Neural progenitor cell (in vitro differentiated cells): ENCODE measurements around the gene ORMDL3. TPM values are rescaled to one million over a fixed set of nuclear protein-coding genes. Genes with fewer than 3 reads are reported as not detected.

Source experiments
- DNase-seq: peaks from one replicate; pipeline ENCODE4 v3.0.0-alpha.2; 2016; ENCODE audit warnings: low spot score
- H2AFZ ChIP-seq: fragments of 200-600 bp; sonication (generic); replicated peaks from 2 replicates; pipeline ENCODE4 v1.6.1; 2016; ENCODE audit warnings: antibody characterized with exemption
- H3F3A ChIP-seq: fragments of 200-600 bp; sonication (generic); 2 replicates; pipeline ENCODE4 v1.6.1; 2016; ENCODE audit warnings: antibody characterized with exemption, low read depth
- H3K27ac ChIP-seq: fragments of 200-600 bp; sonication (generic); 2 replicates; pipeline ENCODE4 v1.5.1; 2016; ENCODE audit warnings: mild to moderate bottlenecking
- H3K27me3 ChIP-seq: fragments of 200-600 bp; sonication (generic); 2 replicates; pipeline ENCODE4 v1.6.1; 2016; ENCODE audit warnings: mild to moderate bottlenecking, moderate library complexity
- H3K36me3 ChIP-seq: fragments of 200-600 bp; sonication (generic); 2 replicates; pipeline ENCODE4 v1.5.1; 2016
- H3K4me1 ChIP-seq: fragments of 200-600 bp; sonication (generic); 2 replicates; pipeline ENCODE4 v1.6.1; 2016; ENCODE audit warnings: mixed run types
- H3K4me2 ChIP-seq: fragments of 200-600 bp; sonication (generic); 2 replicates; pipeline ENCODE4 v1.6.1; 2016
- H3K4me3 ChIP-seq: fragments of 200-600 bp; sonication (generic); 2 replicates; pipeline ENCODE4 v1.5.1; 2016
- H3K79me2 ChIP-seq: fragments of 200-600 bp; sonication (generic); 2 replicates; pipeline ENCODE4 v1.6.1; 2016; ENCODE audit warnings: low read depth
- H3K9ac ChIP-seq: fragments of 200-600 bp; sonication (generic); 2 replicates; pipeline ENCODE4 v1.6.1; 2016
- H3K9me3 ChIP-seq: fragments of 200-600 bp; sonication (generic); 2 replicates; pipeline ENCODE4 v1.5.1; 2016; ENCODE audit warnings: low read depth
- H4K20me1 ChIP-seq: fragments of 200-600 bp; sonication (generic); 2 replicates; pipeline ENCODE4 v1.6.1; 2016; ENCODE audit warnings: low read depth
- H3K27ac Mint-ChIP-seq: 3 replicates; pipeline ENCODE4 v1.8.0; 2021; ENCODE audit warnings: mixed read lengths
- H3K27me3 Mint-ChIP-seq: 2 replicates; pipeline ENCODE4 v1.8.0; 2022; ENCODE audit warnings: low read depth, mild to moderate bottlenecking, inconsistent platforms, moderate library complexity, mixed read lengths; ENCODE audit not compliant: insufficient read depth
- H3K36me3 Mint-ChIP-seq: 3 replicates; pipeline ENCODE4 v1.8.0; 2021; ENCODE audit warnings: mixed read lengths
- H3K4me1 Mint-ChIP-seq: 3 replicates; pipeline ENCODE4 v1.8.0; 2021; ENCODE audit warnings: mixed read lengths
- H3K4me3 Mint-ChIP-seq: 3 replicates; pipeline ENCODE4 v1.8.0; 2021; ENCODE audit warnings: mild to moderate bottlenecking, moderate library complexity, mixed read lengths
- H3K9me3 Mint-ChIP-seq: 3 replicates; pipeline ENCODE4 v1.8.0; 2020; ENCODE audit warnings: mixed read lengths
- CTCF ChIP-seq: fragments of 200-600 bp; sonication (generic); IDR thresholded peaks from 2 replicates; pipeline ENCODE4 v1.5.1; 2017; ENCODE audit warnings: antibody characterized with exemption, mild to moderate bottlenecking
- EZH2 ChIP-seq: fragments of 200-600 bp; sonication (generic); IDR thresholded peaks from 2 replicates; pipeline ENCODE4 v1.6.1; 2017; ENCODE audit warnings: antibody characterized with exemption, mild to moderate bottlenecking, moderate library complexity
- EZH2phosphoT487 ChIP-seq: fragments of 200-600 bp; sonication (generic); IDR thresholded peaks from 2 replicates; pipeline ENCODE4 v1.6.1; 2017; ENCODE audit warnings: antibody characterized with exemption
- total RNA-seq: library from RNA; depleted of rRNA; stranded (reverse); fragments of >200 nt; gene quantifications from 2 replicates; pipeline ENCODE4 v1.2.3, GENCODE V29; 2015; ENCODE audit warnings: low replicate concordance

ORMDL3 gene
- total RNA-seq, 1 donor from 2014 or later, result 29.3 TPM

GRCh38 chr17:39935909-39936308 lies 8.5 kb upstream of the ORMDL3 start:
- Histone ChIP-seq H3F3A (no peaks in the 10 kb centered on the region), H3K9ac (no peak overlapping the region), H3K9me3 (no peaks in the 10 kb centered on the region), H3K27ac (no peak overlapping the region), H3K79me2 (no peaks in the 10 kb centered on the region), H3K4me3 (no peak overlapping the region), H3K27me3 (no peaks in the 10 kb centered on the region), H3K4me2 (no peak overlapping the region), H2AFZ (no peak overlapping the region), H3K4me1 (peaks cover 3% of the 10 kb centered on the region), H3K36me3 (no peaks in the 10 kb centered on the region), H4K20me1 (no peaks in the 10 kb centered on the region)
- no peak overlapping the region for H3K27ac Mint-ChIP-seq
- no peaks in the 10 kb centered on the region for H3K36me3 Mint-ChIP-seq
- DNase-seq, result no peak
- H3K4me1 Mint-ChIP-seq, result peaks cover 25% of the 10 kb centered on the region
- no peak overlapping the region for H3K4me3 Mint-ChIP-seq
- H3K27me3 Mint-ChIP-seq, result no peaks in the 10 kb centered on the region
- no peaks in the 10 kb centered on the region for H3K9me3 Mint-ChIP-seq
- TF ChIP-seq CTCF (no peak), EZH2phosphoT487 (no peak), EZH2 (no peak)

- no peaks in the 10 kb centered on the region for H4K20me1 ChIP-seq
- Mint-ChIP-seq H3K4me3 (no peak overlapping the region), H3K9me3 (no peaks in the 10 kb centered on the region), H3K4me1 (peaks cover 17% of the 10 kb centered on the region), H3K27me3 (no peaks in the 10 kb centered on the region), H3K27ac (no peak overlapping the region), H3K36me3 (no peaks in the 10 kb centered on the region)
- no peaks in the 10 kb centered on the region for H3K27me3 ChIP-seq
- H3K9ac ChIP-seq, result no peak overlapping the region
- H3F3A ChIP-seq, result no peaks in the 10 kb centered on the region
- H3K27ac ChIP-seq, result no peak overlapping the region
- no peak overlapping the region for H2AFZ ChIP-seq
- no peaks in the 10 kb centered on the region for H3K79me2 ChIP-seq
- H3K9me3 ChIP-seq, result no peaks in the 10 kb centered on the region
- no peak overlapping the region for H3K4me3 ChIP-seq
- no peak for TF ChIP-seq CTCF
- TF ChIP-seq EZH2phosphoT487, result no peak
- TF ChIP-seq EZH2, result no peak
- no peak for DNase-seq
- H3K4me2 ChIP-seq, result no peak overlapping the region
- no peaks in the 10 kb centered on the region for H3K4me1 ChIP-seq
- H3K36me3 ChIP-seq, result no peaks in the 10 kb centered on the region
Observed at GRCh38 chr17:39934324-39934723, 6.9 kb upstream of the ORMDL3 start.

GRCh38 chr17:39933912-39934311 lies 6.5 kb upstream of the ORMDL3 start:
- TF ChIP-seq EZH2phosphoT487 (no peak), EZH2 (no peak), CTCF (no peak)
- no peak for DNase-seq
- no peaks in the 10 kb centered on the region for H3K9me3 ChIP-seq
- Mint-ChIP-seq H3K36me3 (no peaks in the 10 kb centered on the region), H3K4me1 (peaks cover 13% of the 10 kb centered on the region), H3K9me3 (no peaks in the 10 kb centered on the region), H3K27ac (no peak overlapping the region), H3K4me3 (no peak overlapping the region), H3K27me3 (no peaks in the 10 kb centered on the region)
- no peaks in the 10 kb centered on the region for H3K27me3 ChIP-seq
- no peaks in the 10 kb centered on the region for H3K4me1 ChIP-seq
- no peaks in the 10 kb centered on the region for H3F3A ChIP-seq
- H4K20me1 ChIP-seq, result no peaks in the 10 kb centered on the region
- no peak overlapping the region for H2AFZ ChIP-seq
- H3K4me2 ChIP-seq, result no peak overlapping the region
- H3K4me3 ChIP-seq, result no peak overlapping the region
- no peaks in the 10 kb centered on the region for H3K79me2 ChIP-seq
- H3K27ac ChIP-seq, result no peak overlapping the region
- H3K9ac ChIP-seq, result no peak overlapping the region
- no peaks in the 10 kb centered on the region for H3K36me3 ChIP-seq
